GM18498 (cell line): ENCODE results near the gene EYS.

Experiments used
- ATAC-seq: cut with Tn5 transposase; IDR thresholded peaks from one replicate; pipeline ENCODE4 v1.9.1; 2021; ENCODE audit warnings: mild to moderate bottlenecking, moderate library complexity; ENCODE audit not compliant: unreplicated experiment

The EYS gene

DNA sequence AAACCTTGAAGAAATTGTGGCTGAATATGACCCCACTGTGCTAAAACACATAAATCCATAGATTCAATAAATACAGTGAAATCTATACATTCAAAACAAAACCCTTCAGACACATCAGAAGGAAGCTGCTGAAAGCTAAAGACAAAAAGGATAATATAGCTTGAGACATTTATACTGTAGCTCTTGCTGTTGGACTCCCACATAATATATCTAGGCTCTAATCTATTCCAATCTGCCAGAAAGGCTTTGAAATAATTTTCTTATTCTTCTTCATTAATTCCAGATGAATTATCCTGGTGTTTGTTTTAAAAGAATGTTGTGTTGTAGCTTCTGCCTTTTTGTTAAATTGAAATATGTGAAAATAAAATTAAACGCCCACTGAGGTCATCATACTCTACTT is 454.0 kb downstream of the EYS start:
- no peak for ATAC-seq

DNA sequence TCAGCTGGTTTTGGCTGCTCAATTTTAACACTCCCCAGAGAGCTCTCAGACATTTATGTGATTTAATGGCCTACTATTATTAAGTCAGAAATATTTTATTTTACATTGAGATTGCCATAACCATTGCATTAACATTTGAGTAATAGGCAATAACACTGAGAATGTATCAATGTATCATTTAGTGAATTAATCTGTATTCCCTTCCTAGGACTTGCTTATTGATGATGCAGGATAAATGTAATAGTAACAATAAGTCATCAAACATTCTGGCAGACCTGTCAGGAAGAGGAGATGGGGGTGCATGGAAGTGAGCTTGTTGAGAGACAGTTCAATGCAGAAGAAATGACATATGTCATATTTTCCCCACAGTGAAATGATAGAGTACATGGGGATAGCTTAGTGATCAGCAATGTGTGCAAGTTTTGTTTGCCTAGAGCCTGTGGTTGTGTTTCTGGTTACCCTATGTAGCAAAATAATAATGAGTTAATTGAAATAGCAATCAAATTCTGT is 458.9 kb downstream of the EYS start:
- ATAC-seq, result no peak

DNA sequence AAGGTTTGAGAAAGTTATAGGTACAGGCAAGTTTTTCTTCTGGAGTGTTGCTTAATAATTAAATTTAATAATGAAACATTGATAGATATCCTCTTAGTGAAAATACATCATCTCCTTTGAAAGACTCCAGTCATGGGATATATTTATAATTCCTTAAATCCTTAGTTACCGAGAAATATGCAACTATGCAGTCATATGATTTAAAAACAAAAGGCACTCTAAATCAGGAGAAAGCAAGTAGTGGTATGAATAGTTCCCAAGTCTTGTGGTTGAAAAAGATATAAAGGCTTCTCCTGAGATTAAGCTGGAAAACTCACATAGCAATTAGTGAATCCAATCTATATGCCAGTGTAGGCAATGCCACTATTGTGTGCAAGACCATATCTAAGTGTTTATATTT is 475.4 kb downstream of the EYS start:
- no peak for ATAC-seq

DNA sequence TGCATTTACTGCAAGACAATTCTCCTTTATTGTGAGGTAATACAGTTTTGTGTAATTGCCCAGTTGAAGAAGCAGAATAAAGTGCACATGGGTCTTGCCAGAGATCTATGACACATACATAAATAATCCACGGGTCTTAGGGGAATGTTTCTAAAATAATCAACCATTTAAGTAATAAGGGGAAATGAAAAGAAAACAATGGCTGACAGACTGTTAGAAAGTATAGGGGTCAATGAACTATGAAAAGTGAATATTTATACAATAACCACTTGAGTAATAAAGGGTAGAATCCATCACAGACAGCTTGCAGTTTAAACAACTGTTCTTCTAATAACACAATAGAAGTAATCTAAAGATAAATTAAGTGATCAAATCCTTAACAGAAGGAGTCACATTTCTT is 477.2 kb downstream of the EYS start:
- no peak for ATAC-seq

DNA sequence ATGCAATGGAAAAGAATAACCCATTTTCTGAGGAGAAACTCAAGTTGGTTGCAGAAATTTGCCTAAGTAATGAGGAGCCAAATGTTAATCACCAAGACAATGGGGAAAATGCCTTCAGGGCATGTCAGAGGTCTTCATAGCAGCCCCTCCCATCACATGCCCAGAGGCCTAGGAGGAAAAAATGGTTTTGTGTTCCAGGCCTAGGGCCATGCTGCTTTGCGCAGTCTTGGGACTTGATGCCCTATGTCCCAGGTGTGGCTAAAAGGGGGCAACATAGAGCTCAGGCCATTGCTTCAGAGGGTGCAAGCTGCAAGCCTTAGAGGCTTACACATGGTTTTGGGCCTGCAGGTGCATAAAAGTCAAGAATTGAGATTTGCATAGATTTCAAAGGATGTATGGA is 485.9 kb downstream of the EYS start:
- no peak for ATAC-seq

DNA sequence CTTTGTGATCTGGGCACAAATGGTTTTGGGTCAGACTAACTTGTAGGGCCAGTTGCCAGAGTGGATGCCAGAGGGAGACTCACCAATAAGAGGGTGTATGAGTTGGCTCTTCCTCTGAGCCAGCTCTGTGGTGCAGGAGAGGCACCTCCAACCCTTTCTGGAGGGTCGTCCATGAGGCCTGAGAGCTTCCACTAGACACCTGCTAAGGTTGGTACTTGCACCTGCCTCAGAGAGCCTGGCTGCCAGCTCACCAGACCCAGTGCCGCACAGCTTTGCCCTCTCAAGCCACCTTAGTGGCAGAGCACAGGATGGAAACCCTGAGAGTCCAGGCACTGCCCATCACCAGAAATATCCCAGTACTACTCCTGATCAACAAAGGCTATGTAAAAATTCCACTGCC is 504.3 kb downstream of the EYS start:
- ATAC-seq, result no peak

DNA sequence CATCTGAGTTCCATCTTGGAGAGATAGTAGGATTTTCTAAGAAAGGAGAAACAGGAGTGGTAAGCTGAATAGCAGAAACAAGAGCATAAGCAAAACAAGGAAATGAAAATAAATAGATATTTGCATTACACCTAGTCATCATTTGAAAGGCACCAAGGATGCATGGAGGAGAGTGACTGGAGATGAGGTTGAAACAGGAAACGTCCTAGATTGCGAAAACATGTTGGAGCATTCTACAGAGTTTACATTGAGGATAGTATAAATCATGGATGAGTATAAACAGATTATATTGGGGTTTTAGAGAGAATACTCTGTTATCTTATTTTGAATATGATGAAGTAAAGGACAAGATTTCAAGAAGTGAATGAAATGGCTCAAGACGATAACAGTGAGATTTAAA is 507.3 kb downstream of the EYS start:
- no peak for ATAC-seq

DNA sequence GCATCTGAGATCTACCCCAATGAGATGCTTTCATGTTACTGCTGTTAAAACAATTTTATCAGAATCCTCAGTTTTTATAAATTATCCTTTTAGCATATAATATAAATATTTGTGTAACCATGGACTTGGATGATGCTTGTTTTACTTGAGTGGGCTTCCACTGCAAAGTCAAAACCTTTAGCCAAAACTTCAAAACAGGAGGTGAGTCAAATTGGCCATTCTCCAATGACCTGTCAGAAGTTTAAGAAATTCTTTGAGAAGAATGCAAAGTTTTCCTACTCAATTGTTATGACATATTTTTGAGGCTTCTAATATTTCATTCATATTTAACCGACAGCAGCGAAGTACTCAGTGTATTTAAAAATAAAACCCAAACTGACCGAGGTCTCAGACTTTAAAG is 507.9 kb downstream of the EYS start:
- no peak for ATAC-seq

DNA sequence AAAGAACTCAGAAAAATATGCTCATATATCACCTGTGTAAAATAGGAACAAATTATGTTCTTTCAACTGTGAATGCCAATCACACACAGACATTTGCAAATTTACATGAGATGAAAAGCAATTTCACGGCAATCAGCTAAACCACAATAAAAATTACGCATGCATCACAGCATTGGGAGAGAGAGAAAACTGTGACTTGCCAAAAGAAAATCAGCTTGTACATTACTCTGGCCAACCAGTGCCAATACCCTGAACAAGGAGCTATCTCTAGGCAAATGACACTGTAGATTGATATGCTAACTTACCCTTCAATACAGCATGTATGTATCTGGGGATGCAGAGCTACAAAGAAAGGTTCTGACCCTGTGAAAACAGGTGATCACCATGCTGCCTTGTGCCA is 515.6 kb downstream of the EYS start:
- no peak for ATAC-seq

DNA sequence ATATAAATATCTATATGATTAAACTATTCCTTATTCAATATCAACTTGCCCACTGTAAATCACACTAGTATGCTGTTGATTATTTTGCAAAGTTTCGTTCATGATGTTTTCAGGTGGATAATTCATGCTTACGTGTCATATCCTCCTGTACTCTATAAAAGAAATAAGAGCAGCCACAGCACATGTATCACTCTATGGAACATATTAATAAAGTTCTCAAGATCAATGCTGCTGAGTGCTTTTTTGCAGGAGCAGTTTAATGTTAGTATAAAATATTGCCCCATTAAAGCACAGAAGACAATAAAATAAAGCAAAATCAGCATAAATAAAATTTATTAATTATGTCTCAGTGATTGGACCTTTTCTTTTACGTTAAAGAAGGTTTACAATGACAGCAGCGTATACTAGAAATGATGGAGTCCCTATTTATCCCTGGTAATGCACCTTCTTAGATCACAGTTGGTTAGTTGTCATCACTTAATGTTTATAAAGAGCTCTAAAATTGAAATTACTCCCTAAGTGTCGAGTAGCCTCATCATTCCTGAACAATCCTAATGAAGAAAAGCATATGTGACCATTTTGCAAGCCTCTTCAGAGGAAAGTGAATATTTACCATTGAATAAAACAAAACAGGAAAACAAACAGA is 517.7 kb downstream of the EYS start:
- no peak for ATAC-seq

DNA sequence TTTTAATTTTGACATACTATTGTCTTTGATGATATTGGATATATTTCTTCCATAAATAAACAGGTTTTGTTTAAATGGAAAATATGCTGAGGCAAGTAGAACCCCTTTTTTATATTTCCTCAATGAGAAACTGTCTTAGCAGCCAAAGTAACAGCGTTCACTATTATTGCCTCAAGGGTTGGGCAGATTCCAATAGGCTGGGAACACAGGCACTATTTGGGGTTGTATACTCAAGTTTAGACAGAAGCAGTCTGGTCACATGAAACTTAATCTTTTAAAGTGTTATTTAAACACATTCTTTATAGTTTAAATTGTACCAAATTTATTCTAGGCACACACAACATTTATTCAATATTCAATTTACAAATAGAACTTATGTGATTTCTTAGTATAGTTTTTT is 520.2 kb downstream of the EYS start:
- no peak for ATAC-seq

DNA sequence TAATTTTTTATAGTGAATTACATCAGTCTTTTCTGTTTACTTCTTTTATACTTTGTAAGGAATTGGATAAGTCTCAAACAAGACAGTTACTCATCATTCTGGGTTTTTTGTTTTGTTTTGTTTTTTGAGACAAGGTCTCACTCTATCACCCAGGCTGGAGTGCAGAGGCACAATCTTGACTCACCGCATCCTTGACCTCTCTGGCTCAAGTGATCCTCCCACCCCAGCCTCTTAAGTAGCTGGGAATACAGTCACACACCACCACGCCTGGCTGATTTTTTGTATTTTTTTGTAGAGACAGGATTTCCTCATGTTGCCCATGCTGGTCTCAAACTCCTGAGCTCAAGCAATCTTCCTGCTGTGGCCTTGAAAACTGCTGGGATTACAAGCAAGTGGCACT is 524.3 kb downstream of the EYS start:
- no peak for ATAC-seq

DNA sequence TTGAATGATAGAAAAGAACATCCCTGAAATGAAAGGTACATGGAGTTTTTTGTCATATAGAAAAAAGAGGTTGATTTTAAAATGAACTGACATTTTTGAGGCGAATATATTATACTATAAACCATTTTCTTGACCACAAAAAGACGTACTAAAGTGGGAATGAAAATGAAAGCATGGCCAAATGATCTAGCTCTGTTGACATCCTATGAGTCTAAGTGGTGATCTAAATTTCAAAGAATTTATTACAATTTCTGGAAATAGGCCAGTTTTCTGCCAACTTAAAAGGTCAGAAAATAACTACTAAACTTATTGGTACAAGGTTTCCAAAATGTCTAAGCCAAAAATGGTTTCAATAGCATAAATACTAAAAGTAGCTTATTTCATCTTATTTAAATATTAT is 536.8 kb downstream of the EYS start:
- no peak for ATAC-seq

DNA sequence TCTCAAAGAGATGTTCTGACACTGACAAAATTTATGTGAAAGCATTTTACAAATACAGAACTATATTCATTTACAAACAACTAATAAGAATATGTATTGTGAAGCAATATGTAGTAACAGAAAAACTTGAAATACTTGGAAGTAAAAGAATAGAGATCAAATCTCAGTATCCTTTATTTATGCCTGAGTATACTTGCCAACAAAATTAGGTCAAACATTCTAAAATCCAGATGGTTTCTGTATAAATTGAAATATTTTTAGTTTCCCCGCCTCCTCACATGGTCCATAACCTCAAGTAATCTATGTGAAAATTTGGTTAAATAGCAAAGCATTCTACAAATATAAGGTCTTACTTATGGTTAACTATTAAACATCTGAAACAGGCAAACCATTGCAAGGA is 545.4 kb downstream of the EYS start:
- no peak for ATAC-seq

DNA sequence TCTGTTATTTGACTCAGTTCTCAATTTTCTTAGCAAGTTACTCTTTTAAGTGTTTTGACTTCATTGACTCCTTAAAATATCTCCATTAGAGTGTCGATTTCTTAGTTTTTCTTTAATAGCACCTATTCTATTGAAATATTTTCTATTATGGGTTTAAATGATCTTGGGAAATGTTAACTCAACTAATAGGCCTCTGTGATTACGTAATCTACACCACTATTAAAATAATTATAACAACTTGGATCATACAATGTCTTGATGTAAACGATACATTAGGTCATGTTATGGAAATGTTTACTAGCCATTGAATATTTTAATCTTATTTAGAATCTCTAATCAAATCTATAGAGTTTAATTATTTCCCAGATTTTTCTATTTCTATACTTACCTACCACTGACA is 550.0 kb downstream of the EYS start:
- ATAC-seq, result no peak

DNA sequence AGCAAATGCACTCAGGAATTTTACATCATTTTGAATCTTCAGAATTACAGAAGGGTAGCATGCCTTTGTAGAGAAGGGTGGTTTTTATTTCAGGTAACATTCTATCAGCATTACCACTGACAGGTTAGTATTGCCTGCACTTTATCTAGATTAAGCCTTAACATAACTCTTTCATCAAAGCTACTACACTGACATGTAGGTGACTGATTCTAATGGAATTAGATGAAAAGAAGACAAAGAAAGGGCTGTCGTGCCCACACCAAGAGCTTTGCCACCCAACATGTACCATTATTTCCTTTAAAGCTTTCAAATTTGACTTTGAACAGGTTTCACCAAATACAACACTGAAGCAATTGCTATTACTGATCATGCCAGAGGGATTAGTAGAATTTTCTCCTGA is 551.9 kb downstream of the EYS start:
- no peak for ATAC-seq

DNA sequence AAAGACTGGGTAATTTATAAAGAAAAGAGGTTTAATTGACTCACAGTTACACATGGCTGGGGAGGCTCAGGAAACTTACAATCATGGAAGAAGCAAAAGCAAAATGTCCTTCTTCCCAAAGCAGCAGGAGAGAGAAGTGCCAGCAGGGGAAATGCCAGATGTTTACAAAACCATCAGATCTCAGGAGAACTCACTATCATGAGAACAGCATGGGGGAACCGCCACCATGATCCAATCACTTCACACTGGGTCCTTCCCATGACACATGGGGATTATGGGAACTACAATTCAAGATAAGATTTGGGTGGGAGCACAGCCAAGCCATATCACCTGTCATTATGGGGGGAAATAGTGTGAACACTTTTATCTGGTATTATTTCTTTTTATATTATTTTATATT is 557.2 kb downstream of the EYS start:
- no peak for ATAC-seq

DNA sequence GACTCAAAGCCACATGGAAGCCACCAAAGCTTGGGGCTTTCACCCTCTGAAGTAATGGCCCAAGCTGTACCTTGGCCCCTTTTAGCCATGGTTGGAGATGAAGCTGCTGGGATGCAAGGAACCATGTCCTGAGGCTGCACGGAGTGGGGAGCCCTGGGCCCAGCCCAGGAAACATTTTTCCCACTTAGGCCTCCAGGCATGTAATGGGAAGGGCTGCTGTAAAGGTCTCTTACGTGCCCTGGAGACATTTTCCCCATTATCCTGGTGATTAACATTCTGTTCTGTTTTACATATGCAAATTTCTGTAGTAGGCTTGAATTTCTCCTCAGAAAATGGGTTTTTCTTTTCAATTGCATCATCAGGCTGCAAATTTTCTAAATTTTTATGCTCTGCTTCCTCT is 558.2 kb downstream of the EYS start:
- no peak for ATAC-seq

DNA sequence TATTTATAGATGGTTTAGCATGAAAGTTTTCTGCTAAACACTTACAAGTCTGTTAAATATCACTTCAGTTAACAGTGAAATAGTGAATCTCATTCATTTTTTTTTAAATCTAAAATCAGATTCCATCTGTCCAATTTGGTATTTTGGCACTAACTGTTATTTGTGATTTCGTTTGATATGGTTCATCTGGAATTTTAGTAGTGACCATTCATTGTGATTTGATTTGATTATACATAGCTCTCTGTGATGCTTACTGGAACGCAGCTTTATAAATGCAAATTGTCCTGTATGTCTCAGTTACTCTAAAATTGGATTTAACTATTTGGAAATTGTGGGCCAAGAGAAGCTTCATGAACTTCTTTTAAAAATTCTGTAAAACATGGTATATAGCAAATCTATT is 571.5 kb downstream of the EYS start:
- ATAC-seq, result no peak

DNA sequence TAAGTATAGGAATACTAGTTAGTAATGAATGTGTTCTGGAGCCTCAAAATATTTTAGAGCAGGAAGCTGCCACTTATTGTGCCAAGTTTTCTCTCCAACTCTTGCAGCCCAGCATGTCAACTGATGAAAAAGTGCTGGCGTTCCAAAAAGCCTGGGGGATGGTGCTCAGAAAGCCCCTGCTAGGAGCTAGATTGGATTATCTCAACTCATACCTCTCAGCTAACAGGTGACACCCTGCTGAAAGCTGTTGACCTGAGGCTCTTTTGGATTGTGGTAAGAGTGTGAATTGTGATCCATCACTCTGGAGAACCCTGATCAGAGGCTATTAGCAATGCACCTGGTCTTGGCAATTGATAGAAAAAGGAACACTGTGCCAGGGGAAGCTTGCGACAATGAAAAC is 580.4 kb downstream of the EYS start:
- ATAC-seq, result no peak

DNA sequence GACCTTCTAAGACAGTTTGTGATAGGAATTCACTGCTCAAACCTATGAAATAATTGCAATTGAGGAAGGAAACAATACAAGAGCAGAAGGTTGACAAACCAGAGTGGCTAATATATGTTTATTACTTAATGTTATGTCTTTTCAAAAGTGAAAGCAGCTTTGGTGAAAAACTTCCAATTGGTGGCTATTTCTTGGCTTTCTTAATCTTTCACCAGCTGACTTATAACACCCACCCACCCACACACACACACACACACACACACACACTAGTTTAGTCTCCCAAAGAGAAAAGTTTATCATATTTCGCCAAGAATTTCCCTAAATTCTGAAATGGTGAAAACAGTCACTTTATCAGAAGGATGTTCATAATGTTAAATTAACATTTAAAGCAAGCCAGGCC is 583.5 kb downstream of the EYS start:
- no peak for ATAC-seq

DNA sequence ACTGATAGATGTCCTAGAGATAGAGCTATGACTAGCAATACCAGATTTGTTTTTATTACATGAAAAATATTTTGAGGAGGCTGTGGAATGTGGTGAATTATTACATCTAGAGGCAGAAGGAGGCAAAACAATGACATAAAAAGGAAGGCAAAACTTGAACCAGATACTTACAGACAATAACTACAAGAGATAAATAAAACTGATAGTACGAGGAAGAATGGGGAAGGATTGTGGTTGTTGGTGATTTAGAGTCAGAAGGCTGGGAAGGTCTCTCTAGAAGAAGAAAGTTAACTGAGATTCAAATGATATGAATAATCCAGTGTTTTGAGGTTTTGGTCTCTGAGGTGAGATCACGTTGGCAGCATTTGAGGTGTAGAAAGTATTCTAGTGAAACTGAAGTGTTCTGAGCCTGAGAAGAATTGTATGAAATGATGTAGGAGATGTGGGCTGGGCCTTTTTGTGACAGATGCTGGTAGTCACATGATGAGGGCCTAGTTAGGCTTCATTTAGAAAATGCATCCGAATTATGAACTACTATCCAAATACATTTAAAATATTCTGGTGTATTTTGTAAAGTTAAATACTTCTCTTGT is 589.1 kb downstream of the EYS start:
- no peak for ATAC-seq

DNA sequence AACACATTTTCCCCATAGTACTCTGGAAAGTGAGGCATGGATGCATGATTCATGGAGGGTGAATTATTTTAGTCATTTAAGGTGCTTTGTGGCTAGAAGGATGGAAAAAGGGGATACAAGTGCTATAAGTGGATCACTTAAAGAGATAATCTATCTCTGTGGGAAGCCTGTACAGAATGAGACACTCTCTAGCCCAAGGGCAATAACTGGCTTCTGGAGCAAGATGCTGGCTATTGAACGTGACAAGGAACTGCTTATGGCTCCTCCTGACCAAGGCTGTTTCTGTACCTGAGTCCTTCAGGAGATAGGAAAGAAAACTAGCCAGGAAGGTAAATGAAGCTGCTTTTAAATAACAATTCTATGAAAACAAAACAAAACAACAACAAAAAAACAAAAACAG is 590.7 kb downstream of the EYS start:
- ATAC-seq, result no peak
